ENCODE data around the gene MPHOSPH6.

The MPHOSPH6 gene

DNA sequence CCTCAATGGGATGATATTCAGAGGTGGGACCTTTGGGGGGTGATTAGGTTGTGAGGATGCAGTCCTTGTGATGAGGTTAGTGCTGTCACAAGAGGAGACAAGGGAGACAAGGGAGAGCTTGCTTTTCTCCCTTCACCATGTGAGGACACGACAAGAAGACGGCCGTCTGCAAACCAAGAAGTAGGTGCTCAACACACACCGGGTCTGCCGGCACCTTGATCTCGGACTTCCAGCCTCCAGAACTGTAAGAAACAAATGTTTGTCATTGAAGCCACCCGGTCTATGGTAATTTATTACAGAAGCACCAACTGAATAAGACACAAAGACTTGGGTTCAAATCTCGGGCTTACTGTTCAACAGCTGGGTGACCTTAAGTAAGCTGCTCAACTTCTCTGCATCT, 64.9 kb downstream of the MPHOSPH6 start:
- Histone ChIP-seq H3K4me1 (ENCODE audit: control insufficient read depth, insufficient read depth, low read length) (no peaks in the 10 kb centered on the region), H3K4me3 (ENCODE audit: insufficient read depth, low read depth, low read length) (no peak overlapping the region), H3K27ac (ENCODE audit: insufficient read depth, low read depth, low read length, poor library complexity, severe bottlenecking) (no peak overlapping the region), H3K9me3 (ENCODE audit: control insufficient read depth, low read length) (no peaks in the 10 kb centered on the region), H3K36me3 (ENCODE audit: control insufficient read depth, insufficient read depth, low read length) (no peaks in the 10 kb centered on the region), H3K27me3 (ENCODE audit: control insufficient read depth, insufficient read depth, low read length, poor library complexity, severe bottlenecking) (no peaks in the 10 kb centered on the region)
- WGBS, 2 experiments = 93 to 95% methylated on average over 8 of the region's 8 CpGs

Measured in ectodermal cell (in vitro differentiated cells).